K562 (cell line): ENCODE results near the gene LUC7L3.

ENCODE experiments used
- TOE1 ChIP-seq, 2 experiments: fragments of 450-650 bp in 1 of 2; sonication (generic) in 1 of 2; formaldehyde crosslinking in 1 of 2; IDR thresholded peaks; 2 replicates each; pipeline versions ENCODE4 v1.7.1 to v1.8.0; 2016 to 2022; ENCODE audit warnings: borderline replicate concordance in 2 of 2, mild to moderate bottlenecking in 2 of 2, antibody characterized with exemption in 1 of 2, inconsistent platforms in 1 of 2, low read depth in 1 of 2, missing genetic modification reagents in 1 of 2, moderate library complexity in 1 of 2
- ZNF589 ChIP-seq: fragments of 200-800 bp; sonication (Bioruptor generic); IDR thresholded peaks from 2 replicates; pipeline ENCODE4 v1.6.1; 2016; ENCODE audit warnings: low read depth, missing genetic modification characterization, missing compliant biosample characterization

DNA sequence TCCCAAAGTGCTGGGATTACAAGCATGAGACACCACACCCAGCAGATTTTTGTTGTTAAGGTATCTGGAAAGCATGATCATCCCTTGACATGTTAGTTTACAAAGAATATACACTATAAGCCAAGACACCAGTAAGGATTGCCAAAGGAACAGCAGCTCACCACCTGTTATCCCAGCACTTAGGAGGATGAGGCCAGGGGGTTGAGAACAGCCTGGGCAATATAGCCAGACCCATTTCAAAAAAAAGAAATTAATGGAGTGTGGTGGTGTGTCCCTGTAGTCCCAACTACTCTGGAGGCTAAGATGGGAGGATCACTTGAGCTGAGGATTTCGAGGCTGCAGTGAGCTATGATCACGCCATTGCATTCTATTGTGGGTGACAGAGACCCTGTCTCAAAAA lies 42.8 kb downstream of the LUC7L3 start:
- TF ChIP-seq TOE1 (IDR thresholded peaks at IDR 0.05; ENCODE audit: borderline replicate concordance) (no peak), TOE1 (CRISPR knock-in tag; IDR thresholded peaks at IDR 0.05; ENCODE audit: borderline replicate concordance, low read depth) (no peak), ZNF589 (CRISPR knock-in tag) (no peak)
